Measurements from ENCODE around the gene PIK3C2G.

Gene PIK3C2G

GRCh38 chr12:18275981-18276380 is 14.7 kb downstream of the PIK3C2G start:
- no peak for DNase-seq

GRCh38 chr12:18277196-18277595 is 15.9 kb downstream of the PIK3C2G start:
- DNase-seq: no peak

GRCh38 chr12:18280728-18281127 is 19.4 kb downstream of the PIK3C2G start:
- DNase-seq: no peak

- DNase-seq: no peak
Measured at GRCh38 chr12:18281941-18282340, 20.6 kb downstream of the PIK3C2G start.

GRCh38 chr12:18283831-18284230 is 22.5 kb downstream of the PIK3C2G start:
- DNase-seq: no peak

GRCh38 chr12:18284386-18284785 is 23.1 kb downstream of the PIK3C2G start:
- no peak for DNase-seq

- no peak for DNase-seq
Measured at GRCh38 chr12:18285161-18285560, 23.8 kb downstream of the PIK3C2G start.

GRCh38 chr12:18290386-18290785 is 29.1 kb downstream of the PIK3C2G start:
- no peak for DNase-seq

- DNase-seq: no peak
Measured at GRCh38 chr12:18294889-18295288, 33.6 kb downstream of the PIK3C2G start.

- no peak for DNase-seq
Measured at GRCh38 chr12:18296201-18296908, 35.0 kb downstream of the PIK3C2G start.

GRCh38 chr12:18296909-18297280 is 35.6 kb downstream of the PIK3C2G start:
- DNase-seq: no peak

GRCh38 chr12:18297902-18298301 is 36.6 kb downstream of the PIK3C2G start:
- no peak for DNase-seq

GRCh38 chr12:18302809-18303430 is 41.6 kb downstream of the PIK3C2G start:
- DNase-seq: no peak

- DNase-seq: no peak
Measured at GRCh38 chr12:18304609-18305008, 43.3 kb downstream of the PIK3C2G start.

GRCh38 chr12:18306311-18306710 is 45.0 kb downstream of the PIK3C2G start:
- DNase-seq: no peak

GRCh38 chr12:18313306-18313705 is 52.0 kb downstream of the PIK3C2G start:
- DNase-seq: no peak

- no peak for DNase-seq
Measured at GRCh38 chr12:18320036-18320617, 58.8 kb downstream of the PIK3C2G start.

GRCh38 chr12:18320976-18321375 is 59.7 kb downstream of the PIK3C2G start:
- DNase-seq: no peak

GRCh38 chr12:18323159-18323558 is 61.8 kb downstream of the PIK3C2G start:
- DNase-seq: no peak

- DNase-seq: no peak
Measured at GRCh38 chr12:18327036-18327435, 65.7 kb downstream of the PIK3C2G start.

GRCh38 chr12:18332173-18332572 is 70.9 kb downstream of the PIK3C2G start:
- no peak for DNase-seq

GRCh38 chr12:18339633-18340032 is 78.3 kb downstream of the PIK3C2G start:
- no peak for DNase-seq

GRCh38 chr12:18340186-18340585 is 78.9 kb downstream of the PIK3C2G start:
- no peak for DNase-seq

- no peak for DNase-seq
Measured at GRCh38 chr12:18340786-18341185, 79.5 kb downstream of the PIK3C2G start.

- DNase-seq: no peak
Measured at GRCh38 chr12:18343708-18344107, 82.4 kb downstream of the PIK3C2G start.

Data from stimulated activated CD8-positive, alpha-beta memory T cell treated with anti-CD3 and anti-CD28 coated beads, Interleukin-4, amount 100 ng/mL, for 48 hours (primary cell).